HUES48 (cell line): ENCODE measurements around the gene NKAIN2.

Source experiments
- H3K27ac ChIP-seq: one replicate; pipeline ENCODE4 v1.7.0; 2013; ENCODE audit warnings: low read depth, low read length, inconsistent platforms
- H3K27me3 ChIP-seq: 2 replicates; pipeline ENCODE4 v1.6.1; 2013; ENCODE audit warnings: mild to moderate bottlenecking, low read length; ENCODE audit not compliant: control insufficient read depth, insufficient read depth
- H3K36me3 ChIP-seq: 2 replicates; pipeline ENCODE4 v1.6.1; 2013; ENCODE audit warnings: low read length; ENCODE audit not compliant: control insufficient read depth, insufficient read depth
- H3K4me1 ChIP-seq: 2 replicates; pipeline ENCODE4 v1.6.1; 2013; ENCODE audit warnings: mild to moderate bottlenecking, low read length; ENCODE audit not compliant: control insufficient read depth, insufficient read depth
- H3K4me3 ChIP-seq: 2 replicates; pipeline ENCODE4 v1.5.1; 2013; ENCODE audit warnings: mild to moderate bottlenecking, low read depth, low read length
- H3K9ac ChIP-seq: 2 replicates; pipeline ENCODE4 v1.6.1; 2013; ENCODE audit warnings: mild to moderate bottlenecking, low read depth, low read length, moderate library complexity
- H3K9me3 ChIP-seq: 2 replicates; pipeline ENCODE4 v1.6.1; 2013; ENCODE audit warnings: low read length; ENCODE audit not compliant: control insufficient read depth, insufficient read depth

The NKAIN2 gene

GRCh38 chr6:124655866-124656265 is 852.2 kb downstream of the NKAIN2 start:
- Histone ChIP-seq H3K27ac (no peak overlapping the region), H3K4me3 (no peak overlapping the region), H3K9me3 (no peaks in the 10 kb centered on the region), H3K36me3 (no peaks in the 10 kb centered on the region), H3K27me3 (no peaks in the 10 kb centered on the region), H3K9ac (no peak overlapping the region), H3K4me1 (peaks cover 8% of the 10 kb centered on the region)

- Histone ChIP-seq H3K27me3 (no peaks in the 10 kb centered on the region), H3K9ac (no peak overlapping the region), H3K36me3 (no peaks in the 10 kb centered on the region), H3K27ac (no peak overlapping the region), H3K4me3 (no peak overlapping the region), H3K4me1 (peaks cover 18% of the 10 kb centered on the region), H3K9me3 (no peaks in the 10 kb centered on the region)
These were observed 854.4 kb downstream of the NKAIN2 start for GRCh38 chr6:124658053-124658452.

- Histone ChIP-seq H3K4me3 (no peak overlapping the region), H3K9me3 (no peaks in the 10 kb centered on the region), H3K27me3 (no peaks in the 10 kb centered on the region), H3K27ac (no peak overlapping the region), H3K9ac (no peak overlapping the region), H3K4me1 (peaks cover 18% of the 10 kb centered on the region), H3K36me3 (no peaks in the 10 kb centered on the region)
These were observed 855.8 kb downstream of the NKAIN2 start for GRCh38 chr6:124659427-124659826.

- no peaks in the 10 kb centered on the region for H3K9me3 ChIP-seq
- H3K36me3 ChIP-seq = no peaks in the 10 kb centered on the region
- H3K27ac ChIP-seq = peak overlapping the region; percentile 78
- H3K9ac ChIP-seq = no peak overlapping the region
- H3K4me3 ChIP-seq = no peak overlapping the region
- H3K27me3 ChIP-seq = no peaks in the 10 kb centered on the region
- H3K4me1 ChIP-seq = peaks cover 18% of the 10 kb centered on the region
These were observed 856.5 kb downstream of the NKAIN2 start for GRCh38 chr6:124660185-124660584.

GRCh38 chr6:124661097-124661661 is 857.5 kb downstream of the NKAIN2 start:
- H3K9ac ChIP-seq = 0 out of 2 replicates have a peak overlapping the region, but pooled peaks have one; percentile 2
- peak overlapping the region; percentile 9; the same call in 1 of the 2 replicates for H3K4me3 ChIP-seq

GRCh38 chr6:124668028-124668427 is 864.4 kb downstream of the NKAIN2 start:
- H3K27ac ChIP-seq = no peak overlapping the region
- H3K4me1 ChIP-seq = no peaks in the 10 kb centered on the region
- H3K9ac ChIP-seq = no peak overlapping the region
- no peaks in the 10 kb centered on the region for H3K27me3 ChIP-seq
- no peaks in the 10 kb centered on the region for H3K9me3 ChIP-seq
- no peaks in the 10 kb centered on the region for H3K36me3 ChIP-seq
- H3K4me3 ChIP-seq = no peak overlapping the region

More at GRCh38 chr6:124661097-124661661, 857.5 kb downstream of the NKAIN2 start:
- H3K27ac ChIP-seq = peak overlapping the region; percentile 78
- H3K36me3 ChIP-seq = no peaks in the 10 kb centered on the region
- peaks cover 18% of the 10 kb centered on the region for H3K4me1 ChIP-seq
- no peaks in the 10 kb centered on the region for H3K9me3 ChIP-seq
- no peaks in the 10 kb centered on the region for H3K27me3 ChIP-seq

- Histone ChIP-seq H3K9me3 (peaks cover 7% of the 10 kb centered on the region; the same call in 1 of the 2 replicates), H3K4me3 (no peak overlapping the region), H3K4me1 (no peaks in the 10 kb centered on the region), H3K36me3 (no peaks in the 10 kb centered on the region), H3K27me3 (no peaks in the 10 kb centered on the region), H3K9ac (no peak overlapping the region), H3K27ac (no peak overlapping the region)
These were observed 866.2 kb downstream of the NKAIN2 start for GRCh38 chr6:124669713-124670480.

- H3K36me3 ChIP-seq = no peaks in the 10 kb centered on the region
- H3K4me1 ChIP-seq = no peaks in the 10 kb centered on the region
- H3K9me3 ChIP-seq = peaks cover 7% of the 10 kb centered on the region; the same call in 1 of the 2 replicates
- no peak overlapping the region for H3K4me3 ChIP-seq
- H3K27ac ChIP-seq = no peak overlapping the region
- H3K27me3 ChIP-seq = no peaks in the 10 kb centered on the region
- no peak overlapping the region for H3K9ac ChIP-seq
These were observed 867.1 kb downstream of the NKAIN2 start for GRCh38 chr6:124670801-124671200.

- Histone ChIP-seq H3K4me1 (no peaks in the 10 kb centered on the region), H3K27me3 (no peaks in the 10 kb centered on the region), H3K9ac (no peak overlapping the region), H3K9me3 (peaks cover 7% of the 10 kb centered on the region; the same call in 1 of the 2 replicates), H3K27ac (no peak overlapping the region), H3K4me3 (no peak overlapping the region), H3K36me3 (no peaks in the 10 kb centered on the region)
These were observed 867.7 kb downstream of the NKAIN2 start for GRCh38 chr6:124671324-124671723.

GRCh38 chr6:124674042-124674441 is 870.4 kb downstream of the NKAIN2 start:
- Histone ChIP-seq H3K4me1 (no peaks in the 10 kb centered on the region), H3K9me3 (peaks cover 10% of the 10 kb centered on the region), H3K27me3 (no peaks in the 10 kb centered on the region), H3K9ac (no peak overlapping the region), H3K36me3 (no peaks in the 10 kb centered on the region), H3K4me3 (no peak overlapping the region), H3K27ac (no peak overlapping the region)

- Histone ChIP-seq H3K27ac (no peak overlapping the region), H3K36me3 (no peaks in the 10 kb centered on the region), H3K9me3 (peaks cover 10% of the 10 kb centered on the region)
These were observed 872.4 kb downstream of the NKAIN2 start for GRCh38 chr6:124676033-124676432.

More at GRCh38 chr6:124676033-124676432, 872.4 kb downstream of the NKAIN2 start:
- Histone ChIP-seq H3K4me3 (no peak overlapping the region), H3K9ac (no peak overlapping the region), H3K4me1 (no peaks in the 10 kb centered on the region), H3K27me3 (no peaks in the 10 kb centered on the region)
